OCI-LY1 (cell line): ENCODE results near the gene PCSK5.

Experiments used
- H2AFZ ChIP-seq: fragments of 200-600 bp; sonication (generic), shearing (Covaris generic); 2 replicates; pipeline ENCODE4 v1.6.0; 2014; ENCODE audit warnings: antibody characterized with exemption, mild to moderate bottlenecking, low read length
- H3F3A ChIP-seq: fragments of 200-600 bp; sonication (generic), shearing (Covaris generic); 2 replicates; pipeline ENCODE4 v1.6.0; 2014; ENCODE audit warnings: mild to moderate bottlenecking, antibody characterized with exemption, low read length, moderate library complexity; ENCODE audit not compliant: insufficient read depth
- H3K27ac ChIP-seq: fragments of 200-600 bp; sonication (generic); 2 replicates; pipeline ENCODE4 v1.5.1; 2014; ENCODE audit warnings: low read length, mixed run types, mild to moderate bottlenecking, low read depth; ENCODE audit not compliant: poor library complexity, severe bottlenecking
- H3K27me3 ChIP-seq: fragments of 200-600 bp; sonication (generic); 2 replicates; pipeline ENCODE4 v1.6.0; 2014; ENCODE audit warnings: antibody characterized with exemption, mild to moderate bottlenecking, low read length, moderate library complexity; ENCODE audit not compliant: insufficient read depth
- H3K36me3 ChIP-seq: fragments of 200-600 bp; sonication (generic); 2 replicates; pipeline ENCODE4 v1.6.1; 2014; ENCODE audit warnings: mild to moderate bottlenecking, antibody characterized with exemption, low read length, moderate library complexity, mixed read lengths; ENCODE audit not compliant: insufficient read depth
- H3K4me1 ChIP-seq: fragments of 200-600 bp; sonication (generic); 2 replicates; pipeline ENCODE4 v1.5.1; 2014; ENCODE audit warnings: mild to moderate bottlenecking, low read length, moderate library complexity; ENCODE audit not compliant: insufficient read depth, severe bottlenecking
- H3K4me2 ChIP-seq: fragments of 200-600 bp; sonication (generic), shearing (Covaris generic); 2 replicates; pipeline ENCODE4 v1.6.1; 2014; ENCODE audit warnings: low read length
- H3K4me3 ChIP-seq: fragments of 200-600 bp; sonication (generic); 2 replicates; pipeline ENCODE4 v1.5.1; 2014; ENCODE audit warnings: low read length, low read depth, mild to moderate bottlenecking, mixed read lengths; ENCODE audit not compliant: poor library complexity, severe bottlenecking
- H3K79me2 ChIP-seq: fragments of 200-600 bp; shearing (Covaris generic); 2 replicates; pipeline ENCODE4 v1.6.1; 2016; ENCODE audit warnings: mixed run types, low read length, mixed read lengths; ENCODE audit not compliant: insufficient read depth
- H3K9ac ChIP-seq: fragments of 200-600 bp; sonication (generic), shearing (Covaris generic); 2 replicates; pipeline ENCODE4 v1.6.1; 2014; ENCODE audit warnings: mild to moderate bottlenecking, low read length, mixed read lengths
- H3K9me2 ChIP-seq: fragments of 200-600 bp; sonication (generic), shearing (Covaris generic); 2 replicates; pipeline ENCODE4 v1.6.1; 2014; ENCODE audit warnings: low read depth, mild to moderate bottlenecking, low read length, mixed read lengths
- H3K9me3 ChIP-seq: fragments of 200-600 bp; shearing (Covaris generic); 2 replicates; pipeline ENCODE4 v1.6.1; 2014; ENCODE audit warnings: low read length, mixed read lengths
- H4K20me1 ChIP-seq: fragments of 200-600 bp; sonication (generic), shearing (Covaris generic); 2 replicates; pipeline ENCODE4 v1.6.0; 2016; ENCODE audit warnings: mild to moderate bottlenecking, low read length; ENCODE audit not compliant: insufficient read depth
- CTCF ChIP-seq: fragments of 200-600 bp; sonication (generic), shearing (Covaris generic); IDR thresholded peaks from 2 replicates; pipeline ENCODE4 v1.5.1; 2017; ENCODE audit warnings: mild to moderate bottlenecking, antibody characterized with exemption, low read length, moderate library complexity, mixed read lengths
- EZH2 ChIP-seq: fragments of 200-600 bp; sonication (generic), shearing (Covaris generic); IDR thresholded peaks from 2 replicates; pipeline ENCODE4 v1.8.0; 2017; ENCODE audit warnings: borderline replicate concordance, mixed run types, mild to moderate bottlenecking, antibody characterized with exemption, low read length, moderate library complexity, mixed read lengths

The PCSK5 gene

GRCh38 chr9:76296561-76297310 lies 406.3 kb downstream of the PCSK5 start:
- no peak overlapping the region for H3K9ac ChIP-seq
- no peaks in the 10 kb centered on the region for H3K9me2 ChIP-seq
- TF ChIP-seq EZH2 (no peak), CTCF (no peak)
- H3F3A ChIP-seq, result no peaks in the 10 kb centered on the region
- H4K20me1 ChIP-seq, result no peaks in the 10 kb centered on the region
- no peaks in the 10 kb centered on the region for H3K79me2 ChIP-seq
- H3K36me3 ChIP-seq, result no peaks in the 10 kb centered on the region
- H3K4me1 ChIP-seq, result no peaks in the 10 kb centered on the region
- H3K4me2 ChIP-seq, result no peak overlapping the region
- no peak overlapping the region for H3K4me3 ChIP-seq
- no peak overlapping the region for H3K27ac ChIP-seq
- H2AFZ ChIP-seq, result no peak overlapping the region
- H3K9me3 ChIP-seq, result no peaks in the 10 kb centered on the region
- H3K27me3 ChIP-seq, result no peaks in the 10 kb centered on the region; the same call in 1 of the 2 replicates

GRCh38 chr9:76297721-76298239 lies 407.3 kb downstream of the PCSK5 start:
- no peaks in the 10 kb centered on the region; the same call in 1 of the 2 replicates for H3K27me3 ChIP-seq
- no peaks in the 10 kb centered on the region for H4K20me1 ChIP-seq
- H3K9me2 ChIP-seq, result no peaks in the 10 kb centered on the region
- H3K79me2 ChIP-seq, result no peaks in the 10 kb centered on the region
- H2AFZ ChIP-seq, result no peak overlapping the region
- no peaks in the 10 kb centered on the region for H3F3A ChIP-seq
- no peak for TF ChIP-seq CTCF
- TF ChIP-seq EZH2, result no peak
- no peaks in the 10 kb centered on the region for H3K4me1 ChIP-seq
- H3K9me3 ChIP-seq, result no peaks in the 10 kb centered on the region
- H3K4me3 ChIP-seq, result no peak overlapping the region
- H3K4me2 ChIP-seq, result no peak overlapping the region
- H3K9ac ChIP-seq, result no peak overlapping the region
- no peak overlapping the region for H3K27ac ChIP-seq
- no peaks in the 10 kb centered on the region for H3K36me3 ChIP-seq

- Histone ChIP-seq H3K9me3 (no peaks in the 10 kb centered on the region), H3K4me3 (no peak overlapping the region), H3K36me3 (no peaks in the 10 kb centered on the region), H3K4me2 (no peak overlapping the region), H3K27me3 (no peaks in the 10 kb centered on the region; the same call in 1 of the 2 replicates), H3F3A (no peaks in the 10 kb centered on the region), H3K27ac (no peak overlapping the region), H3K79me2 (no peaks in the 10 kb centered on the region), H3K4me1 (no peaks in the 10 kb centered on the region), H2AFZ (no peak overlapping the region), H3K9me2 (no peaks in the 10 kb centered on the region), H3K9ac (no peak overlapping the region), H4K20me1 (no peaks in the 10 kb centered on the region)
- TF ChIP-seq EZH2 (no peak), CTCF (no peak)
These were observed 408.2 kb downstream of the PCSK5 start for GRCh38 chr9:76298521-76299144.
